Measurements from ENCODE around the gene DDX18.
"Not testable (repeated sequence)": the region's sequence is repeated elsewhere in the genome, so short reads cannot be mapped to it uniquely, and the experiment has no call there.

Gene DDX18

GRCh38 chr2:117814417-117815264 is at the start of gene DDX18:
DDX18 (plus strand) TSS chr2:117814691; CDS start chr2:117814778, 87 bp downstream.
- DNase-seq = peak; percentile 95

DNA sequence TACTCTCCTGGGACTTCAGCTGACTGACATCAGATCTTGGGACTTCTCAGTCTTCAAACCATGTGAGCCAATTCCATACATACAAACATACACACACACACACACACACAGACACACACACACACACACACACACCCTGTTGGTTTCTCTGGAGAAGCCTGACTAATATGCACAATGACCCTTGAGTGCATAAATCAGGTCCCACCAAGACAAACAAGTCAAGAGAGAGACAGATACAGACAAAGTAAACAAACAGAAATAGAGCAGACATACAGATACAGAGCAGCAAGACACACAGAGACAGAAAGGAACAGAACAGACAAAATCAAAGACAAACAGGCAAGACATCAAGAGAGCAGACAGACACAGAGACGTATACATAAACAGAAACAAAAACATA is 43.8 kb upstream of the DDX18 start:
- no peak for DNase-seq

DNA sequence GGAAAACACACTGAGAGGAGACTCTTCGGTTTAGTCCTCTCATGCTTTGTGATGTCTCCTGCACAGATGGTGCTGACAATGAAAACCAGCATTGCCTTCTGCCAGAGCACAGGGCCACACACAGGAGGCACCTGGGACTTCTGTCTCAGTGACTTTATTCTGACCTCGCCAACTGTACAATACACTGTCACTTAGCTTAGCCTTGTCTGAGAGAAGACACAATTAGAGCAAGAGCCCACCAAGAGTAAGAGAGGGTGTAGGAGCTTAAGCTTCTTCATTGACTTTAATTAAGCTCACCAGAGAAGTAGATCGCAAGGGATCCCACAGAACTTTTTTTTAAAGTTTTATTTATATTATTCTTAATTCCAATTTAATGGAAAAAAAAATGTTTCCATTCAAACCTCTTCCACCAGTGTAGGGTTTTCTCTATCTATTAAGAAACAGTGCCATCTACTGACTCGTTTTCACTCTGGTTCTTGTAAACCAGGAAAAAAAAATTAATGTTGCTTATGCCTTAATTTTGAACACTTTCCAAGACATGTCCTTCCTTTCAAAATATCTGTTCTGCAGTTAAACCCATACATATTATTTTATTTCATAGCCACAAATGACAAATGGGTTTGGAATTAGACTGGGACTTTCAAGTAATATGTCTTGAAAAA is 42.4 kb upstream of the DDX18 start:
- peak; percentile 3 for DNase-seq

GRCh38 chr2:117774716-117775115 is 39.8 kb upstream of the DDX18 start:
- DNase-seq = no peak

DNA sequence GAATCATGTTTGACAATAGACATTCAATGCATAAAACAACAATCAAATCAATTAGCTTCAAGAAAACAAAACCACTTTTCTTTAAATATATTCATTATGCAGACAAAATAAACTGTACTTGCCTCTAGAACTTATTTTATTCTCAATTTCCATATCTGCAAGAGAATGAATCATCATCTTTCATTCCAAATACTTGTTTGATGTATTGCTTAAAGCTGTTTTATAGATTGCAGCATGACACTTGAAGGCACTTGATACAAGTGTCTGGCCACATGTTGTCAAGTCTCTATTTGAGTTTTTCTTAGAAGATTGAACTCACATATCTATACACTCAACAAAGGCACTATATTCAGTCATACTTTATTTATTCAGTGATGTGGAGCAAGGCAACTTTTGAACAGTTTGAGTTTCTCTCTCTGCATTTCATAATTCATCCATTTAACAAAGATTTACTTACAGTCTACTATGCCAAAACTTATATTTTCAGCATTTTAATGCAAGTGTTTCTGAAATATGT is 38.7 kb upstream of the DDX18 start:
- DNase-seq = no peak

DNA sequence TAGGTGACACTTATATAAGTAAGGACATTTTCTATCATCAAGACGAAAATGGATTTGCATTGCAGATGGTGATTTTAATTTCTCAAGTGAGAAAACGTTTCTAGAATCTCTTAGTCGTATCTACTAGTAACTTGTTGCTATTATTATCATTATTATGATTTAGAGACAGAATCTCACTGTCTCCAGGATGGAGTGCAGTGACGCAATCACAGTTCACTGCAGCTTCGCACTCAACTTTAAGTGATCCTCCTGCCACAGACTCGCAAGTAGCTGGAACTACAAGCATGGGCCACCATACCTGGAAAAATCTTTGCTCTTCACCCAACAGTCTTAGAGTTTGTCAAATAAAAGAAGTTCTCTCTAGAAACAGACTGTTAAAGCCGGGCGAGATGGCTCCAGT is 37.6 kb upstream of the DDX18 start:
- no peak for DNase-seq

- peak; percentile 25 for DNase-seq
These were observed 28.8 kb upstream of the DDX18 start for GRCh38 chr2:117785740-117786139.

DNA sequence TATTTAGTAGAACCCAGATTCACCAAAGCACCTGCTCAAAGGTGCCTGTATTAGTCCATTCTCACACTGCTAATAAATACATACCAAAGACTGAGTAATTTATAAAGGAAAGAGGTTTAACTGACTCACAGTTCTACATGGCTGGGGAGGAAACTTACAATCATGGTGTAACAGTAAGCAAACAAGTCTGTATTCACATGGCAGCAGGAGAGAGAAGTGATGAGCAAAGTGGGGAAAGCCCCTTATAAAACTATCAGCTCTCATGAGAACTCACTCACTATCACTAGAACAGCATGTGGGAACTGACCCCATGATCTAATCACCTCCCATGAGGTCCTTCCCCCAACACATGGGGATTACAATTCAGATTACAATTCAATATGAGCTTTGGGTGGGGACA is 28.0 kb upstream of the DDX18 start:
- DNase-seq = no peak

GRCh38 chr2:117789505-117789904 is 25.0 kb upstream of the DDX18 start:
- no peak for DNase-seq

DNA sequence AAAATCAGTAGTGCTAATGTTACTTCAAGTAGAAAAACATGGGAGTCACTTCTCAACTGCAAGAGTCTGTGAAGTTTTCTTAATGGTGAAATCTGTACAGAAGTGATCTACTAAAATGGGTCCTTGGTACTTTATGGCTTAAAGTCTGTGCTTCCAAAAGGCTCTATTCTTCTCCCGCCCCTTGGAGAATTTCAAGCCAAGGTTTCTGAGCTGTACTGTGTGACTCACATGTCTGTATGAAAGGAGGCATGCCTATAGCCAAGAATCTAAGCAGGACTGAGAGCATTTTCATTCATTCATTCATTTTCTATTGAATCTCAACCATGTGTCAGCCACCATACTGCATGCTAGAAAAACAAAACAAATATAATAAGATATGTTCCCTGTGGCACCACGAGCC is 19.8 kb upstream of the DDX18 start:
- no peak for DNase-seq

DNA sequence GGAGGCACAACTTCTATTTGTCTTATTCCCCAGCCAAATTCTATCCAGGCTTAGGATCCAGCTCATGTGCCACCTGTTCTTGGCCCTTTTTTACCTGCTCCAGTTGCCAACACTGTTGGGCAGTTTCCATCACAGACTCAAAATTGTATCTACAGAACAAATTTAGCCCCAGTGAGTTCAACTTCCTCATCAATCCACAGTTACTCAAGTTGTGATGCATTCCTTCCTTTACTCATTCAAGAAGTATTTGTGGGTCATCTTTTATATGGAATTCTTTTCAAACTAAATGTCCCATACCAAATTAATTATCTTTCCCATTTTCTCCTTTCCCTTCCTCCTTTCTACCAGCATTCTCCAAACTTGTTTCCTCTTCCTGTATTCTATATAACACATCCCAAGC is 12.7 kb upstream of the DDX18 start:
- no peak for DNase-seq

- not testable (repeated sequence) for DNase-seq
These were observed 10.7 kb upstream of the DDX18 start for GRCh38 chr2:117803644-117804325.

GRCh38 chr2:117812443-117812842 is 2.0 kb upstream of the DDX18 start:
- DNase-seq = no peak

DNA sequence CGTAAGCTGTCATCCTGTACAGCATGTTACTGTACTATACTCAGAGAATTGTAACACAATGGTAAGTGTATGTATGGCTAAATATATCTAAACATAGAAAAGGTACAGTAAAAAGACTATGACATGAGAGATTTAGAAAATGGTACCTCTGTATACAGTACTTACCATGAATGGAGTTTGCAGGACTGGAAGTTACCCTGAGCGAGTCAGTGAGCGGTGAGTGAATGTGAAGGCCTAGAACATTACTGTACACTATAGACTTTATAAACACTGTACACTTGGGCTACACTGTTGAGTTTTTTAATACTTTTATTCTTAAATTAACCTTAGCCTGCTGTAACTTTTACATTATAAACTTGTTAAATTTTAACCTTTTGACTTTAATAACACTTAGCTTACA is 1.5 kb downstream of the DDX18 start:
- DNase-seq = no peak

- DNase-seq = no peak
These were observed 4.4 kb downstream of the DDX18 start for GRCh38 chr2:117818921-117819320.

DNA sequence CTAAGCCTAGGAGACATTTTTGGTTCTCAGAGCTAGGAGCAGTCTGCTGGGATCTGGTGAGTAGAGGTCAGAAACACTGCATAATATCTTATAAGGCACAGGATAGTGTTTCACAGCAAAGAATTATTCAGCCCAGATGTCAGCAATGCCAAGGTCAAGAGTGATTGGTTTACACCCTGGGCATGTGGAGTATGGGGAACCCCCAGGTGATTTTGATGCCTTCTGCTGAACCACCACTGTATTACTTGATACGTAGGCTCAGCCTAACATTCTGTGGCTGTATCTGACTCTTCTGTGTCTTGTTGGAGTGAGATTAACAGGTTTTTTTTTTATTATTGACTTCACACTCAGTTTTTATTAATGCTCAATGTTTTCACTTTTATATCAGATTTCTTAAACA is 6.0 kb downstream of the DDX18 start:
- no peak for DNase-seq

- DNase-seq = no peak
These were observed 10.9 kb downstream of the DDX18 start for GRCh38 chr2:117825437-117825836.

GRCh38 chr2:117827464-117827863 is 13.0 kb downstream of the DDX18 start:
- not testable (repeated sequence) for DNase-seq

GRCh38 chr2:117828870-117829269 is 14.4 kb downstream of the DDX18 start:
- no peak for DNase-seq

GRCh38 chr2:117832332-117832731 is 17.8 kb downstream of the DDX18 start:
- DNase-seq = no peak

GRCh38 chr2:117832905-117833613 is 18.6 kb downstream of the DDX18 start:
- DNase-seq = no peak

GRCh38 chr2:117833911-117834310 is 19.4 kb downstream of the DDX18 start:
- no peak for DNase-seq

DNA sequence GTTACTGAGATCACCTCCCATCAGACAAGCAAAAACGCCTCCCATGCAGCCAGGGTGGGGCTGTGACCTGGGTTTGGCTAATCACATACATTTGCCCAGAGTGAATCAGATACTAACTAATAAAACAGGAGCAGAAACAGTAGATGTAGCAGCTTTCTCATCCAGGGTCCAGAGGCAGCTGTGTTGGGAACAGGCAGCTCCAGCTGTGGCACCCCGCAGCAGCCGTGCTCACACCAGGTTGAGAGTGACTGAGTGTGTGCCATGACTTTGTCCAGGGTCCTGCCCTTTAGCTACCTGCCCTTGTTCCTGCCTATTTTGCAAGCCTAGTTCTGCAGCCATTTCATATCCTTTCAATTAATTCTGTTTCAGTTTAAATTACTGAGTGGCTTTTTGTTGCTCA is 20.5 kb downstream of the DDX18 start:
- no peak for DNase-seq

All from NCI-H1092 (cell line).